Esophagus squamous epithelium (tissue), 4 donors: Measurements from ENCODE around the gene NID1.

Experiments used
- POLR2A ChIP-seq, 4 donors: fragments of 450-650 bp; IDR thresholded peaks; one replicate each; pipeline ENCODE4 v1.6.1; 2017; ENCODE audit warnings: antibody characterized with exemption in 4 of 4, mild to moderate bottlenecking in 4 of 4, moderate library complexity in 3 of 4
- TF ChIP-seq, protein P1 (sequence below), 6 experiments: fragments of 450-650 bp in 4 of 6; fragments of 200-600 bp in 2 of 6; sonication (generic) in 2 of 6; IDR thresholded peaks; one replicate each; pipeline ENCODE4 v1.5.1; 2016 to 2019; ENCODE audit warnings: antibody characterized with exemption in 6 of 6, mild to moderate bottlenecking in 4 of 6, moderate library complexity in 4 of 6

DNA sequence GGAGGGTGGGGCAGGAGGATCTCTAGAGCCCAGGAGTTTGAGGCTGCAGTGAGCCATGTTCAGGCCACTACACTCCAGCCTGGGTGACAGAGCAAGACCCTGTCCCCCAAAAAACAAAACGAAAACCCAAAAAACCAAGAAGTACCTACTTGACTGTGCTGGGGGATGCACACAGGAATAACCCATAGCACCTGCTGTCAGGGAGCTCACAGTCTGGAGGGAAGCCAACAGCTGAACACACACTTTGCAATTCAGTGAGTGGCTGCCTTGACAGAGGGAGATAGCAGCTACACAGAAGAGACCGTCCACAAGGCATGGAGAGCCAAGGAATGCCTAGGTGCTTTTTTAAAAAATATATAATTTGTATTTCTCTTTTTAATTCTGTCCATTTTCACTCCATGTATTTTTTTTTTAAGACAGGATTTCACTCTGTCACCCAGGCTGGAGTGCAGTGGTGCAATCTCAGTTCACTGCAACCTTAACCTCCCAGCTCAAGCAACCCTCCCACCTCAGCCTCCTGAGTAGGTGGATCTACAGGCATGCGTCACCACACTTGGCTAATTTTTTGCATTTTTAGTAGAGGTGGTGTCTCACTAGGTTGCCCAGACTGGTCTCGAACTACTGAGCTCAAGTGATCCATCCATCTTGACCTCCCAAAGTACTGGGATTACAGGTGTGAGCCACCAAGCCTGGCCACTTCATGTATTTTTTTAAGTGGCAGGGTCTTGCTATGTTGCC lies 68.7 kb downstream of the NID1 start:
- TF ChIP-seq, protein P1, sequence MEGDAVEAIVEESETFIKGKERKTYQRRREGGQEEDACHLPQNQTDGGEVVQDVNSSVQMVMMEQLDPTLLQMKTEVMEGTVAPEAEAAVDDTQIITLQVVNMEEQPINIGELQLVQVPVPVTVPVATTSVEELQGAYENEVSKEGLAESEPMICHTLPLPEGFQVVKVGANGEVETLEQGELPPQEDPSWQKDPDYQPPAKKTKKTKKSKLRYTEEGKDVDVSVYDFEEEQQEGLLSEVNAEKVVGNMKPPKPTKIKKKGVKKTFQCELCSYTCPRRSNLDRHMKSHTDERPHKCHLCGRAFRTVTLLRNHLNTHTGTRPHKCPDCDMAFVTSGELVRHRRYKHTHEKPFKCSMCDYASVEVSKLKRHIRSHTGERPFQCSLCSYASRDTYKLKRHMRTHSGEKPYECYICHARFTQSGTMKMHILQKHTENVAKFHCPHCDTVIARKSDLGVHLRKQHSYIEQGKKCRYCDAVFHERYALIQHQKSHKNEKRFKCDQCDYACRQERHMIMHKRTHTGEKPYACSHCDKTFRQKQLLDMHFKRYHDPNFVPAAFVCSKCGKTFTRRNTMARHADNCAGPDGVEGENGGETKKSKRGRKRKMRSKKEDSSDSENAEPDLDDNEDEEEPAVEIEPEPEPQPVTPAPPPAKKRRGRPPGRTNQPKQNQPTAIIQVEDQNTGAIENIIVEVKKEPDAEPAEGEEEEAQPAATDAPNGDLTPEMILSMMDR (IDR thresholded peaks at IDR 0.05): no peak
- no peak for TF ChIP-seq POLR2A (IDR thresholded peaks at IDR 0.05)
